Measurements from ENCODE around the gene EFNB3. TPM values are rescaled to one million over a fixed set of nuclear protein-coding genes. Genes with fewer than 3 reads are reported as not detected.

The EFNB3 gene
- under 1 TPM; 0.25 to 0.34 TPM for total RNA-seq
- long read RNA-seq: 0 reads

GRCh38 chr17:7704601-7705268 lies at the start of gene EFNB3:
EFNB3 (plus strand) TSS chr17:7705202; CDS start chr17:7705599, 397 bp downstream.
- DNase-seq: no peak

GRCh38 chr17:7655541-7655840 lies 49.5 kb upstream of the EFNB3 start:
- intact Hi-C loops (cut with DNase I, micrococcal nuclease): no loop called here

More at GRCh38 chr17:7704601-7705268, at the start of gene EFNB3:
- intact Hi-C loops (cut with DNase I, micrococcal nuclease): no loop called here
- ATAC-seq: peak; percentile 27

DNA sequence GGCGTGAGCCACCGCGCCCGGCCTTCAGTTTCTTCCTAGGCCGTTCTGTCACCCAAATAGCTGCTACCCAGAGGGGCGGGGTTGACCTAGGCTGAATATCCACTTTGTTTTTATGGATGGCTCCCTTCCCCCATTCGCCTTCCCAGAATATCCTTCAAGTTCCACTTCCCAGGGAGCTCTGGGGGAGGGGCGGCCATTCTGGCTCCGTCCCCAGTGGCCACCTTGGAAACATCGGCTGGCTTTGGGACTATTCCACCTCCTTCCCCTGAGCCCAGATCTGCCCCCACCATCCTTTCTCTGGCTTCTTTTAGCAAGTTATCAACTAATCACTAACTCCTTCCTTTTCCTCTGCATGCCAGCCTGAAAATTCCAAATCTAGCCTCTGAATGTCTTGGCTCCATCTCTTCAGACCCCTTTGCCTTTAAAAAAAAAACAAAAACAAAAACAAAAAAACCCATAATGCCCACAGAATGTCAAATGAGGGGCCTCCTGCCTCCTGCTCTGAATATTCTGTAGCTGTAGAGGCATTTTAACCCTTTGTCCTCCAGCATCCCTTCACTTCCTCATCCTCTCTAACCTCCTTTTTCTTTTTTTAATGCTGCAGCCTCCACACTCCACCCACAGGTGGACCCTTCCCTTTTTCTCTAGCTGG lies 47.9 kb upstream of the EFNB3 start:
- no peak for ATAC-seq
- intact Hi-C loops (cut with DNase I, micrococcal nuclease): no loop called here
- DNase-seq: peak; percentile 16 to 31

More at GRCh38 chr17:7655541-7655840, 49.5 kb upstream of the EFNB3 start:
- ATAC-seq: no peak
- no peak for DNase-seq

DNA sequence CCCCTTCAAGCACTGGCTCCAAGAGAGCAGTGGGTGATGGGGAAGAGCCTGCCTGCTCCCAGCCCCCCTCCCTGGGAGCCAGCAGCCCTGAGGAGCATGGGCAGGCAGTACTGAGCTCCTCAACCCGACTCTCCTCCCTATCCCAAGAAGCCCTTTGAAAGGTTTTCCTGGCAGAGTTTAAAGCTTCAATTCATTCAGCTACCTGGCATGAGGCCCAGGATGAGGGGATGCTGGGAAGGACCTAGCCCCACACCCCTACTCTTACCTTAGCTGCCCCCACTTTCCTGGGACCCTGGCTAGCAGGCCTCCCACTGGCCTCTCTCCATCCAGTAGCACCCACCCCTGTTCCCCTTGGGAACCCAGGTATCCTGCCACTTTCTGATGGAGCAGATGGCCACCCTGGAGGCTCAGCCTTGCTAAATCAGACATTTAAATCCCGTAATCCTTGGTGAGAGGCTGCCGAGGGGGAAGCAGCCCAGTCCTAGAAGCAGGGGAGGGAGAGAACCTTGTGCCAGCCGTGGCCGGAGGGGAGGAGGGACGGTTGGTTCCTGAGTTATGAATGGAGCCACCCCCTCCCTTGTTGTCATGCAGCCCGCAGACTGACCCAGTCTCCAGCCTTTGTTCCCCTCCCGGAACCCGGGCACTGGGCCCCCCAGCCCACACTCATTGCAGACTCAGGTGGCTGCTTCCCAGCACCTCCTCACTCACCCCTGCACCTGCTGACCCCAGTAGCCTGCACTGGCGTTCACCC lies 37.2 kb upstream of the EFNB3 start:
- ATAC-seq: no peak
- intact Hi-C loops (cut with DNase I, micrococcal nuclease): no loop called here
- DNase-seq: no peak

DNA sequence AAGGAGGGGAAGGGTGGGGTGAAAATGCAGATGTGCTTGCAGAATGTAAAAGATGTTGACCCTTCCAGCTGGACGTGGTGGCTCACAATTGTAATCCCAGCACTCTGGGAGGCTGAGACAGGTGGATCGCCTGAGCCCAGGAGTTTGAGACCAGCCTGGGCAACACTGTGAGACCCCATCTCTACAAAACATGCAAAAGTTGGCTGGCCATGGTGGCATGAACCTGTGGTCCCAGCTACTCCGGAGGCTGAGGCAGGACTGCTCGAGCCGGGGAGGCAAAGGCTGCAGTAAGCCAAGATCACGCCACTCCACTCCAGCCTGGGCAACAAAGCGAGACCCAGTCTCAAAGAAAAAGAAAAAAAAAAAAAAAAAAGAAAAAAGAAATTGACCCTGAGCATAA lies 36.5 kb upstream of the EFNB3 start:
- intact Hi-C loops (cut with DNase I, micrococcal nuclease): no loop called here
- ATAC-seq: no peak
- DNase-seq: no peak

- intact Hi-C loops (cut with DNase I, micrococcal nuclease): no loop called here
- DNase-seq: peak in 1 of 2 donors; percentile 32
- ATAC-seq: peak; percentile 21
These were observed 31.8 kb upstream of the EFNB3 start for GRCh38 chr17:7673239-7673638.

DNA sequence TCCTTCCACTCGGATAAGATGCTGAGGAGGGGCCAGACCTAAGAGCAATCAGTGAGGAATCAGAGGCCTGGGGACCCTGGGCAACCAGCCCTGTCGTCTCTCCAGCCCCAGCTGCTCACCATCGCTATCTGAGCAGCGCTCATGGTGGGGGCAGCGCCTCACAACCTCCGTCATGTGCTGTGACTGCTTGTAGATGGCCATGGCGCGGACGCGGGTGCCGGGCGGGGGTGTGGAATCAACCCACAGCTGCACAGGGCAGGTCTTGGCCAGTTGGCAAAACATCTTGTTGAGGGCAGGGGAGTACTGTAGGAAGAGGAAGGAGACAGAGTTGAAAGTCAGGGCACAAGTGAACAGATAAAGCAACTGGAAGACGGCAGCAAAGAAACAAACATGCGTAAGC lies 30.1 kb upstream of the EFNB3 start:
- no peak for ATAC-seq
- intact Hi-C loops (cut with DNase I, micrococcal nuclease): no loop called here
- no peak for DNase-seq

- no peak for ATAC-seq
- DNase-seq: no peak
- intact Hi-C loops (cut with DNase I, micrococcal nuclease): no loop called here
These were observed 28.5 kb upstream of the EFNB3 start for GRCh38 chr17:7676533-7676932.

DNA sequence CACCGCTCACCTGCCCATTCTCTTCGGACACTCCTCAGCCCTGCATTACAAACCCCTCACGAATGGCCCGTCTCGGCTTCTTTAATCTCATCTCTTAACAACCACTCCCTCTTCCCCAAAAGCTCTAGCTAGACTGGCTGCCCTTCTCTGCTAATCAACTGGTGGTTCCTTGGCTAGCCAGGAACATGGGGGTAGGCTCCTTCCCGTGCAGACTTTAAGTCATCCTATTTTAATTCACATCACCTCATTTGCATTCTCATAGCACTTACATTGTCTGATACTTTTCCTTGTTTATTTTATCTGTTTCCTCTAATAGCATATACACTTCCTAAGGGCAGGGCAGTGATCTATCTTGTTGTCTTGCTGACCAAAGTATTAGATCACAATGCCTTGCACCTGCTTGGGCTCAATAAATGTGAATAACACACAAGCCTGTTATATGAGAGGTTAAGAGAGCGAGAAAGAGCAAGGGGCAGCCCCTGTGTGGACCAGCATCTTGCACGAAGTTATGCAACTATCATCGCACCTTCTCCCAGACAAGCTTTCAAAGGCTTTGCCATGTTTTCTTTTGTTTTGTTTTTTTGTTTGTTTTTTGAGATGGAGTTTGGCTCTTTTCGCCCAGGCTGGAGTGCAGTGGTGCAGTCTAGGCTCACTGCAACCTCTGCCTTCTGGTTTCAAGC lies 27.5 kb upstream of the EFNB3 start:
- DNase-seq: no peak
- intact Hi-C loops (cut with DNase I, micrococcal nuclease): no loop called here
- ATAC-seq: no peak

- DNase-seq (no peak), ATAC-seq (no peak)
- intact Hi-C loops (cut with DNase I, micrococcal nuclease): loop anchor here in 1 of 2 donors (10.0 kb wide), 1 partner anchor 50 kb away; the partner anchor contains the start of gene SHBG
These were observed 20.0 kb upstream of the EFNB3 start for GRCh38 chr17:7684851-7685532.

- DNase-seq (peak; percentile 94 to 95), ATAC-seq (peak; percentile 75)
- intact Hi-C loops (cut with DNase I, micrococcal nuclease): loop anchor here in 1 of 2 donors (10.0 kb wide), 1 partner anchor 51 kb away; the partner anchor contains the start of gene SHBG
These were observed 19.3 kb upstream of the EFNB3 start for GRCh38 chr17:7685533-7686221.

- intact Hi-C loops (cut with DNase I, micrococcal nuclease): loop anchor here in 1 of 2 donors (10.0 kb wide), 1 partner anchor 52 kb away; the partner anchor contains the start of gene SHBG
- DNase-seq: peak; percentile 81 to 84
- ATAC-seq: peak; percentile 57
These were observed 18.6 kb upstream of the EFNB3 start for GRCh38 chr17:7686222-7687071.

DNA sequence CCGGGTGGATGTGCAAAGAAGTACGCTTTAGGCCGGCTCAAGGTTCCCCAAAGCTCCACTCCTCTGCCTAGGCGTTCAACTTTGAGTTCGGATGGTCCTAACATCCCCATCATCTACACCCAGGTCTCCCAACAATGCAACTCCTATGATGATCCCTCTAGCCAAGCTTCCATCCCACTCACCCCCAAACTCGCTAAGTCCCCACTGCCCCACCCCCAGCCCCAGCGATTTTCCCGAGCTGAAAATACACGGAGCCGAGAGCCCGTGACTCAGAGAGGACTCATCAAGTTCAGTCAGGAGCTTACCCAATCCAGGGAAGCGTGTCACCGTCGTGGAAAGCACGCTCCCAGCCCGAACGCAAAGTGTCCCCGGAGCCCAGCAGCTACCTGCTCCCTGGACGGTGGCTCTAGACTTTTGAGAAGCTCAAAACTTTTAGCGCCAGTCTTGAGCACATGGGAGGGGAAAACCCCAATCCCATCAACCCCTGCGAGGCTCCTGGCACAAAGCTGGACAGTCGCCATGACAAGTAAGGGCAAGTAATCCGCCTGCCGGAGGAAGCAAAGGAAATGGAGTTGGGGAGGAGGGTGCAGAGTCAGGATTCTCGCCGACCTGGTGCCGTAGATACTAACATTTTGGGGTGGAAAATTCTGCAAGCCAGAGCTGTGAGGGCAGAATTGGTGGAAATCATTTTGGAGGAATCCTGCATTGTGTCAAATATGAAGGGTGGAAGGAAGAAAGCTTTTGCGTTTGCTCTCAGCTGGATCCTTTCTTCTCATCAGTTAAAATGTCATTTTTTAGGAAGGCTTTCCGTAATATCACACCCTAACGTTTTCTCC lies 17.7 kb upstream of the EFNB3 start, which contains the start of gene TP53:
TSS of gene TP53 (minus strand) at position 419 of the 836 bp plus-strand sequence. CDS start 10,896 bp downstream, outside the sequence.
- DNase-seq (peak; percentile 90 to 94), ATAC-seq (peak; percentile 71)
- intact Hi-C loops (cut with DNase I, micrococcal nuclease): loop anchor here in 1 of 2 donors (10.0 kb wide), 1 partner anchor 52 kb away; the partner anchor contains the start of gene SHBG

DNA sequence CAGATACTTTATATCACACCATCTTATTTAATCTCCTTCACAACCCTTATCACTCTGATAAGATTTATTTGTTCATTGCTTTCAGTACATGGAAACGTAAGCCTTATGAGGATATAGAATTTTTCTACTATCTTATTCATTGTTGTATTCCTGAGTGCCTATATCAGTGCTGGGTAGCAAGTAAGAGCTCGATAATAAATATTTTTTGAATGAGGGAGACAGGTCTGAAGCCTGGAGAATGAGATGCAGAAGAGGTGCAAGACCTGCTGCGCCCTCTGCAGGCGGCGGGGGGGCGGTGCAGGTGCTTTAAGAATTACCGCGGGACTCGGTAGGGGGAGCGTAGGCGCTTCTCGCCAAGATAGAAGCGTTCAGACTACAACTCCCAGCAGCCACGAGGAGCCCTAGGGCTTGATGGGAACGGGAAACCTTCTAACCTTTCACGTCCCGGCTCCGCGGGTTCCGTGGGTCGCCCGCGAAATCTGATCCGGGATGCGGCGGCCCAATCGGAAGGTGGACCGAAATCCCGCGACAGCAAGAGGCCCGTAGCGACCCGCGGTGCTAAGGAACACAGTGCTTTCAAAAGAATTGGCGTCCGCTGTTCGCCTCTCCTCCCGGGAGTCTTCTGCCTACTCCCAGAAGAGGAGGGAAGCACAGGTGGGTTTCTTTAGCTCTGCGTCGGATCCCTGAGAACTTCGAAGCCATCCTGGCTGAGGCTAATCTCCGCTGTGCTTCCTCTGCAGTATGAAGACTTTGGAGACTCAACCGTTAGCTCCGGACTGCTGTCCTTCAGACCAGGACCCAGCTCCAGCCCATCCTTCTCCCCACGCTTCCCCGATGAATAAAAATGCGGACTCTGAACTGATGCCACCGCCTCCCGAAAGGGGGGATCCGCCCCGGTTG lies 16.8 kb upstream of the EFNB3 start, which contains the start of gene WRAP53:
TSS of gene WRAP53 (plus strand) at position 570 of the 900 bp plus-strand sequence. CDS start at position 742, 172 bp downstream.
- intact Hi-C loops (cut with DNase I, micrococcal nuclease): loop anchor here in 1 of 2 donors (10.0 kb wide), 1 partner anchor 53 kb away; the partner anchor contains the start of gene SHBG
- DNase-seq (peak; percentile 97), ATAC-seq (peak; percentile 79)
